Measurements from ENCODE around the gene IL21R.

The IL21R gene

DNA sequence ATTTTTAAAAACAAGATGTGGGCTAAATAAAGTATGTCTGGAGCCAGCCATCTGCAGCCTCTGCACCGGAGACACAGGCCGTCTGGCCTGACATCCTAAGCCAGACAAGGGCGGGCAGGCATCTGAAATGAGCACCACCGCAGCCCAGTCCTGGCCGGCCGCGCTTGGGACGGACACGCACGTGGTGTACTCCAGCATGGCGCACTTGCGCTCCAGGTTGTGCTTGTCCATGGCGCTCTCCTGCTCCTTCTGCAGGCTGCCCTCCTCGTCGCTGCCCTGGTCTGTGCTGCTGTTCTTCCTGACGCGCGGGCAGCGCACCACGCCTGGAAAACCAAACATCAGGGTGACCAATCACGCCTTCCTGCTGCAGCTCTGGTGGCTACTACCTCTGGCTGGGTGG, 87.4 kb downstream of the IL21R start:
- DNase-seq (ENCODE audit: low read depth), result no peak

DNA sequence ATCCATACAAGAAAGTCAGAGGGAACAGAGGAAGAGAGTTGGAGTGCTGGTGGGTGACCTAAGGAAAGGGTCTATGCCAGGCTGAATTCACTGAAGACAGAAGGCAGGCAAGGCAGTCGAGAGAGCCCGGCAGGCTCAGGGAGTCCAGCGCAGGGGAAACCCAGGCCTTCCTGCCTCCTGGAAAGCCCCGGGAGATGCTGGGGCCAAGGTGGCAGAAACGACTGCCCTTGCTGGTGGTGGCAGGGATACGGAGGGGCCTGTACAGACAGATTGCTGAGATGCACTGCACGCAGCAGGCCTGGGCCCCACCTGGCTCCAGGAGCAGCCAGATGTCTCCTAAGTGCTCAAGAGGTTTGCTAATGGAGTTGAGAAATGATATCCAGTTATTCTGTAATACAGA, 87.9 kb downstream of the IL21R start:
- no peak for DNase-seq (ENCODE audit: low read depth)

DNA sequence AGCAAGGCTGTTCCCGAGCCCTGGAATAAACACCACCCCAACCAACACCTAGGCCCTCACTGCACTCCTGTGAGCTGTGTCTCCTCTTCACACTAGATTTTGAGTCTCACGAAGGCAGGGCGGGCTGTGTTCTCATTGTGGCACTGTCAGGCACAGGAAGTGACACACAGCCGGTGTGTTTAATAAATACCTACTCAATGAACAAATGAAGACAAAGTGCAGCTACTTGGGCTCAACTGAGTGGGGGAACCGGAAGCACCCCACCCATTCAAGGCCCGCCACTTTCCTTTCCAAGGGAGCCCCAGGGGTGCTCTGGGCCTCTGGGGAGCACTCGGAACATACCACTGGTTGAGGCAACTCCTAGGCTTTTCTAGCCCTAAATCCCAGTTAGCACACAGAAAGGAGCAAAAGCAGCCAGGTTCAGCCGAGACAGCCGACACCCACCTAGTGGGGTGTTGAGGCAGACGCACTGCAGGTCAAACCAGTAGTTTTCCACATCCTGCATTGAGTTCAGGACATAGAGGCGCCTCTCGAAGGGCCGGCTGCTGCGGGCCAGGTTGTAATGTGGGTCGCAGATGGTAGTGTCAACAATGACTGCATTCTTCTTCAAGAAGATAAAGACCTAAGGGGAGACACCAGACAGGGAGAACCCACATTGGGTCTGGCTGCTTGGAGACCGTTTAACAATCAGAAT, 90.1 kb downstream of the IL21R start:
- DNase-seq (ENCODE audit: low read depth), result no peak

DNA sequence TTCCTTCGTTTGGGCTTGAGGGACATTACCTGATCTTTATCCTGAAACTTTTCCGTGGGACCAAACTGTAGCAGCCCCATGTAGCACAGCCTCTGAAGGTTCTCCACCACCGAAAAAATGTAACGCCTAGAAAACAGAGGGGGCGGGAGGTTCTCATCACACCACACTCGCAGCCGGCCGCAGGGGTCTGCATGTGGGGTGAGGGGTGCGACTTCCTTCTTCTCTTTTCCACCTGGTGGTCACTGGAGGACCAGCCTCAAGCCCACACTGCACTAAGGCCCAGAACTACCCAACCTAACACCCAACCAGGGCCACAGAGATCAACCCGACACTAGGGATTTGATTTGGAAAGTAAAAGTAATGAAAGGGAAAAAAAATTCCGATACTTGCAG, 90.6 kb downstream of the IL21R start:
- no peak for DNase-seq (ENCODE audit: low read depth)

DNA sequence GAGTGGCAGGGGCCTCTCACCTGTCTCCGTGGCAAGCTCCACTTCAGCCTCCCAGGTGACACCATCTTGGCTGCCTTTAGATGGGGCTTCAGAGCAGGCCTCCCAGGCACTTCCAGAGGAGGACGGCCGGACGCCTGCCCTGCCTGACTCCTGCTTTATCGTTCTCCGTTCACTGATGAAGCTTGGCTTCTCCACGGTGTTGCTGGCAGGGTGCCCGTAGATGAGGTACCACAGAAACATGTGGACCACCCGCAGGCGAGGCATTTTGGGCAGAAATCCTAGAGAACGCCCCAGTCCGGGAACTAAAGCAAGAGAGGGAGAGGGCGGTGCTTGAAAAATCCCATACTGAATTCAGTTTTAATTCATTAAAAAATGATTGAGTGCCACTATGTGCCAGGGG, 93.2 kb downstream of the IL21R start:
- no peak for DNase-seq (ENCODE audit: low read depth)

DNA sequence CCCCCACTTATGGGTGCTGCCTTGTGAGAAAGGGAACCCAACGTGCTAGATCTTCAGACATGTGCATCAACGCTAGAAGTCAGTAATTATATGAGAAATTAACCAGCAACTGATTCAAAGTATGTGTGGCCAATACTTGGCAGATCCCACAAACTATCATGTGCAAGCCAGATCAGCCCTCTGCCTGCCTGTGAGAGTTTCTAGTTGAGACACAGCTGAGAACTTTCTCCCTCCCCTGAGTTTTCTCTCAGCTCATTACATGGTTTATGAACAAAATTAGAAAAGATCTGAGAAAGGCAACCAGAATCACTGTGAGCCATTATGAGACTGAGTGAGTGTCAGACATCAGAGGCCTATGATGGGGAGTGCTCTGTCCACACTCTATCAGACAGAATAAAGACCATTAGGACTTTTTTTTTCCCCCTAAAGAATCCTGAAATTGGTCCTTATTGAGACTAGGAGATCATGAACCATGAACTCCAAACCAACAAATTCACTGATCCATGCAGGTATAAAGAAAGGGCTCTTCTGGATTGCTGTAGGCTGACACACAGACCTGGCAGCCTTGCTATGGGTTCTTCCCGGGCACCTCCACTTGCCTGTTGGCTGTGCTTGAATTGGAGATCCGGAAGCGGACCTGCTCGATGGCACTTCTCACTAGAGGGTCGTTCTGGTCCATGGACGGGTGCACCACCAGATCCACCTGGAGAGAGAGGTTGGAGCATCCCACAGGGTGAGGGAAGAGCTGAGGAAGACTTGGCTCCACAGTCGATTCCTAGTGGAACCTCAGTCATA, 96.3 kb downstream of the IL21R start:
- DNase-seq (ENCODE audit: low read depth), result no peak

DNA sequence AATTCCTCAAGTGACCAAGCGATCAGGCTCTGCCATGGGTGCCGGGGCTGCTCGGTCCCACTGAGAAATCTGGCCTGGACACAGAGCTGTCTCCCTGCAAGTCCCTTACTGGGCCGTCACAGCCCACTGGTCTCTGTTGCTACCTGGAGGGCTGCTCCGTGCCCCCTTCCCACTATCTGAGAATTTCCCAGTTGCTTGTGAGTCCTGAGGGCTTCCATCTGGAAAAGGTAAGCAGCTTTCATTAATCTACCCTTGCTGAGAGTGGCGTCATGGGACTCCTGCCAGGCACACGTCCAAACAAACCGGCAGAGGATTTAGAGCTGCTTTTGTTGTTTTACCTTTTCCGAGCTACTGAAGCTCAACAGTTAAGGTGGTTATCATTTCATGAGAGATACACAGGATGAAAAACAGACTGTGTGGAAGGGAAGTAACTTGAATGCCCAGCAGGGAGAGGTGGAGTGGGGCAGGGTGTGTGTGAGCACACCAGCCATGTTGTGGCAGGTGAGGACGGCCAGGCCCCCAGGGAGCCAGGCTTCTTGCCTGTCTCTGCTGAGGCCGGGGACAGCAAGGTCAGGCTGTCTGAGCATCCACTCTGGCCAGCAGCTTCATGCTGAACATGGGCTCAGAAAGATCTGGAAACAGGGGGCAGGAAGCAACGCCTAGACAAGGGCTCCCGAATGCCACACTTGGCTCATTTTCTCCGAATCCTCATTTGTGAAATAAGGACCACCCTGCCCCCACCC, 97.1 kb downstream of the IL21R start:
- DNase-seq (ENCODE audit: low read depth), result no peak

DNA sequence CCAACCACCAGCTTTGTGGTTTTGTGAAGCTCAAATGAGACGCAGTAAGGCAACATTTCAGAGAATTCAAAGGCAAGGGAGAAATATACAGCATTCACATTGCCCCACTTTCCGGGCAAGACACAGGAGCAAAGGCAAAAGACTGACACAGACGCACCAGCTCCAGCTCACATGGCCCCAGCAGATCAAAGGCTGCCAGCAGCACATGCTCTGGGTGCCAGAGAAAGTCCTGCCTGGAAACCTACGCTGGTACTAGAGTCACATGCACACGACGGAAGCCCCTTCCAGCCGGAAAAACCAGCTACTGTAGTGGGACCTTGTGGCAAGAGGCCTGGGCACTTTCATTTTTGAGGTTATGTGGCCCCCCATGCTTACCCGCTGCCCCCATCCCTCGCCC, 97.7 kb downstream of the IL21R start:
- DNase-seq (ENCODE audit: low read depth), result no peak

DNA sequence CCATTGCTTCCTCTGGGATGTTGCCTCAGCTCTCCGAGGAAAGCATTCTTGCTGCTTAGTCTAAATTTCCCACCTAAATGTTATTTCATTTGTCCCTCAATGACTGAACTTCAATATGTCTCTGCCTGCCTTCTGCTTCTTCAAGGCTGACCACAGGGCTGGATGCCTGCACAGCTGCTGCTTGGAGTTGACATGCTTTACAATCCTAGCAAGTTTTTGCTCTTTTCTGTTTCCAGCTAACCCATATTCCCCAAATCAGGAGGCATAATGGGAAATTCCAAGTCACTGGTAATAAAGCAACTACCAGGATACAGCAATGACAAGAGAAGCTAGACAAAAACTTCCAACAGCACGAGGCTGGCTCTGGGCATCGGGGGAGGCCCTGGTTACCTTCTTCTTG, 98.8 kb downstream of the IL21R start:
- no peak for DNase-seq (ENCODE audit: low read depth)

All from stimulated activated CD8-positive, alpha-beta memory T cell treated with anti-CD3 and anti-CD28 coated beads, Interleukin-4, amount 100 ng/mL, for 24 hours (primary cell).